ENCODE results near the gene MAP3K7CL.

DNA sequence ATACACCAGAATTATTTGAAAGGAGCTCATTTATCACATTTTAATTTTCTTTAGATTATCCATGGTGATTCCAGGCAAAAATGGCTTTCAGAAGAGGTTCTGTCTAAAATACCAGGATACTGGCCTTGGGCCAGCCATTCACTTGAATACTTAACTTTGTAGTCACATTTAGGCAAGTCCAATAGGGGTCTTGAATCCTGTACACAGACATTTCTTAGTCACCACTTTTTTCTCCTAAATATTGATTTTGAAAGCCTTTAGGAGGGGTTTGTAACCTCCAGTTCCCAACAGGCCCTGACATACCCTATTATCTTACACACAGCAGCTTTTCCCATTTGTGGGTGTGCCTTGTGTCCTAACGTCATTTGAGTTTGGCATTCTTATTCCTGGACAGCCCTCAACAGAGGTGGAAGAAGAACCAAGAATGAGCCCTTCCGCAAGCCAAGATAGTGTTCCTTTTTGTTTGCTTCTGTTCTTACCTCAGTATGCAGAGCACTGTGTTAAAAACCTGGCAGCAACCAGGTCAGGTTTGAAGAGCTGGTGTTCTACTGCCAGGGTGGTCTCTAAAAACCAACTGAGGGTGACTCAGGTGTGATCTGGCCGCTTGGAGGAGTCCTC is 19.5 kb downstream of the MAP3K7CL start:
- TF ChIP-seq, protein P1, sequence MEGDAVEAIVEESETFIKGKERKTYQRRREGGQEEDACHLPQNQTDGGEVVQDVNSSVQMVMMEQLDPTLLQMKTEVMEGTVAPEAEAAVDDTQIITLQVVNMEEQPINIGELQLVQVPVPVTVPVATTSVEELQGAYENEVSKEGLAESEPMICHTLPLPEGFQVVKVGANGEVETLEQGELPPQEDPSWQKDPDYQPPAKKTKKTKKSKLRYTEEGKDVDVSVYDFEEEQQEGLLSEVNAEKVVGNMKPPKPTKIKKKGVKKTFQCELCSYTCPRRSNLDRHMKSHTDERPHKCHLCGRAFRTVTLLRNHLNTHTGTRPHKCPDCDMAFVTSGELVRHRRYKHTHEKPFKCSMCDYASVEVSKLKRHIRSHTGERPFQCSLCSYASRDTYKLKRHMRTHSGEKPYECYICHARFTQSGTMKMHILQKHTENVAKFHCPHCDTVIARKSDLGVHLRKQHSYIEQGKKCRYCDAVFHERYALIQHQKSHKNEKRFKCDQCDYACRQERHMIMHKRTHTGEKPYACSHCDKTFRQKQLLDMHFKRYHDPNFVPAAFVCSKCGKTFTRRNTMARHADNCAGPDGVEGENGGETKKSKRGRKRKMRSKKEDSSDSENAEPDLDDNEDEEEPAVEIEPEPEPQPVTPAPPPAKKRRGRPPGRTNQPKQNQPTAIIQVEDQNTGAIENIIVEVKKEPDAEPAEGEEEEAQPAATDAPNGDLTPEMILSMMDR (IDR thresholded peaks at IDR 0.05): no peak
- TF ChIP-seq POLR2A (IDR thresholded peaks at IDR 0.05): no peak
